ENCODE measurements around the gene BPGM.

DNA sequence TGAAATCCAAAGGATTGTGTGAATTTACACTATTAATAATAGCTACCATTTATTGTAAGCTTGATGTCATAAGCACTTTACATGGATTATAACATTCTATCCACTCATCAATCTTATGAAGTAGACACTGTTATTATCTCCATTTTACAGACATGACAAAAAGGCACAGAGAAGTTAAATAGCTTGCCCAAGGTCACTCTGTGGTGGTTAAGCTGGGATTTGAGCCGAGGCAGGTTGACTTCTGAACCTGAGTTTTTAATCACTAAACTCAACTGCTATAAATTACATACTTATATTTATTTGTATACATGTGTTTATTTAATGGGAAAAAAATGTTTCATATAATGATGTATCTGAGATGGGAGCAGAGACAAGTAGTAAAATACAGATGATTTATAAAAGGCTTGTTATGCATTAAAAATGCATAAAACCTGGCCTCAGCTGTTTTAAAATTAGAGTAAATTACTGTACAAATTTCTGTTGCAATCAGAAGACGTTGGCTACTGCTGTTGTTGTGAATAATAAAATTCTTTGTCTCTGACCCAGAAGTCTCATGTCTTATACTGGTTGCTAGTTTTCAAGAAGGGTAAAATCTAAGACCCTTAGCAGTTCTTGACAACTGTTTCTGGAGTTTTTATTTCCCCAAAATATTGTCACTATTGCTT, 71.7 kb downstream of the BPGM start:
- no peak for TF ChIP-seq POLR2AphosphoS5 (IDR thresholded peaks at IDR 0.05)
- TF ChIP-seq CTCF (IDR thresholded peaks at IDR 0.05), result no peak
